ENCODE measurements around the gene PTPN13. TPM values are rescaled to one million over a fixed set of nuclear protein-coding genes. Genes with fewer than 3 reads are reported as not detected.

PTPN13 gene
- total and polyA plus RNA-seq, 12 donors, result 3.9 to 22.3 (median 14.9) TPM

DNA sequence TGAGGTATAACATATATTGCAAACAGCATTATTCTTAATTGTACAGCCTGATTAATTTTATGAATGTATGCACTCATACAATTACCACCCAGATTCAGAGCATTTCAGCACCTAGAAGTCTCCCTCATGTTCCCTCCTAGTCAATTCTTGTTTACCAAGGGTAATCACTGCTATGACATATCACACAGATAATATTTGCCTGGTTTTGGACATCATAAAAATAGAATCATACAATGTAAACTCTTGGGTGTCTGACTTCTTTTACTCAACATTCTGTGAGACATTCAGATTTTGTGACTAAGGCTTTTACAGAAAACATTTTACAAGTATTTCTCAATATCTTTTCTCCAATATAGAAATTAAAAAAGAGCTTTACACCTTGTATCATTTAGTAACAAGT, 66.9 kb downstream of the PTPN13 start:
- Histone ChIP-seq H3K36me3 (replicated peaks in 1 of 2) (no peaks in the 10 kb centered on the region), H3K27me3 (no peaks in the 10 kb centered on the region), H3K4me3 (no peak overlapping the region), H3K9me3 (replicated peaks in 1 of 3) (no peaks in the 10 kb centered on the region), H3K4me1 (replicated peaks in 1 of 2) (no peaks in the 10 kb centered on the region), H3K27ac (no peak overlapping the region)
- DNase-seq, result no peak
- TF ChIP-seq CTCF (IDR thresholded peaks at IDR 0.05) (no peak), POLR2A (IDR thresholded peaks at IDR 0.05) (no peak)
- intact Hi-C loops (cut with DNase I), result no loop called here

GRCh38 chr4:86661418-86661817, 67.3 kb downstream of the PTPN13 start:
- no peaks in the 10 kb centered on the region for H3K9me3 ChIP-seq (replicated peaks in 1 of 3)
- H3K4me1 ChIP-seq (replicated peaks in 1 of 2), result no peaks in the 10 kb centered on the region
- H3K4me3 ChIP-seq, result no peak overlapping the region
- WGBS, 4 donors, result 94 to 100% (median 100%) methylated on average over 1 of the region's 1 CpG
- TF ChIP-seq POLR2A (IDR thresholded peaks at IDR 0.05) (no peak), CTCF (IDR thresholded peaks at IDR 0.05) (no peak)
- no peak overlapping the region for H3K27ac ChIP-seq
- intact Hi-C loops (cut with DNase I), result no loop called here
- H3K27me3 ChIP-seq, result no peaks in the 10 kb centered on the region
- no peaks in the 10 kb centered on the region for H3K36me3 ChIP-seq (replicated peaks in 1 of 2)
- no peak for DNase-seq

- H3K36me3 ChIP-seq (replicated peaks in 1 of 2), result no peaks in the 10 kb centered on the region
- no peak overlapping the region for H3K27ac ChIP-seq
- no peak overlapping the region for H3K4me3 ChIP-seq
- TF ChIP-seq CTCF (IDR thresholded peaks at IDR 0.05) (no peak), POLR2A (IDR thresholded peaks at IDR 0.05) (no peak)
- intact Hi-C loops (cut with DNase I), result no loop called here
- WGBS, 4 donors, result 93 to 100% (median 96%) methylated on average over 1 of the region's 1 CpG
- no peaks in the 10 kb centered on the region for H3K27me3 ChIP-seq
- H3K9me3 ChIP-seq (replicated peaks in 1 of 3), result no peaks in the 10 kb centered on the region
- no peak for DNase-seq
- H3K4me1 ChIP-seq (replicated peaks in 1 of 2), result no peaks in the 10 kb centered on the region
Measured at GRCh38 chr4:86664959-86665358, 70.8 kb downstream of the PTPN13 start.

DNA sequence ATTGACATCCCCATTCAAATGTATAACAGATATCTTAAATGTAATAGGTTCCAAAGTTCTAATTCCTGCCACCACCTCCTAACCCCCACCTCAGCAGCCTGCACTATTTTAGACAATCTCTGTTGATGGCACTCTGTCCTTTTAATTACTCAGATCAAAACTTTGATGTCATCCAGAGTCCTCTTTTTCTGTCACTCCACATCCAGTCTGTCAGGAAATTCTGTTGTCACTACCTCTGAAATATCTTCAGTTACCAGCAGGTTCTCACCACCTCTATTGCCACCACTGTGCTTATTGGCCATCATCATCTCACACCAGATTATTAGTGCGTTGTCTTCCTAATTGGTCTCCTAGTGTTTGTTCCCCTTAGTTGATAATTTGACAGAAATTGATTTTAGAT, 76.2 kb downstream of the PTPN13 start:
- no peak for TF ChIP-seq POLR2A (IDR thresholded peaks at IDR 0.05)
- TF ChIP-seq CTCF (IDR thresholded peaks at IDR 0.05), result no peak
- Histone ChIP-seq H3K9me3 (replicated peaks in 1 of 3) (no peaks in the 10 kb centered on the region), H3K27me3 (no peaks in the 10 kb centered on the region), H3K4me3 (no peak overlapping the region), H3K27ac (no peak overlapping the region), H3K4me1 (replicated peaks in 1 of 2) (no peaks in the 10 kb centered on the region), H3K36me3 (replicated peaks in 1 of 2) (no peaks in the 10 kb centered on the region)
- no peak for DNase-seq
- intact Hi-C loops (cut with DNase I), result no loop called here
- 95 to 100% (median 98%) methylated on average over 1 of the region's 1 CpG for WGBS, 4 donors
